ENCODE measurements around the gene GUK1.

GUK1 gene

DNA sequence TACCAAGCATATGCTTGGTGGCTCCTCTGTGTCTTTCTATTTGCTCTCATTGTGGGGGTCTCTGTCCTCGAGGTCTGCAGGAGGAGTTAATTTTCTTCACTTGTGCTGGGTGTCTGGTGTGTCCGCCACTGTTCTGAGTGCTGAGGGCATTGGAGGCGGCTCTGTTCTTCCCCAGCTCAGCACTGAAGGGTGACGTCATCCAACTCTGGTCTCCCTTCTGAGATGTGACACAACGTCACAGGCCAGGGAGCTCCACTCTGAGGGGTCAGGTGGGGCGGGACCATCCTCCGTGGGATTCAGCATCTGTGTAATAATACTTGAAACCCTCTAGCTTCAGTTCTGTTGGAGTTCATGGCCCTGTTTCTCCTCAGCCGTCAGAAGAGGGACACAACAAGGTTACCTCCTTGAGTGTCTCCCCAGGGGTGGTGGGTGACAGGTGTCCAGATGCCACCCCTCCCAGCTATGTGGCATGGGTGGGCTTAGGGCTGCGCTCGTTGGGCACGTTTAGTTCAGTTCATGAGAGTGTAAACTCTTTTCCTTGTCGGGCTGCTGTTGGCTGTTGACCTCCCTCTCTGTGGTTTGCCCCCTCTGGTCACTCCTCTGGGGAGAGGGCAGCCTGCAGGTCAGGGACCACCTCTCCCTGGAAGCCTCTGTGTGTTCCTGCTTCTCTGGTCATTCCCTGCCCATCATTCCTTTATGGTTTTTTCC, 28.6 kb downstream of the GUK1 start:
- Histone ChIP-seq H3K27me3 (ENCODE audit: insufficient read depth, low read length, poor library complexity) (no peaks in the 10 kb centered on the region), H3K9me3 (ENCODE audit: insufficient read depth, low read length, severe bottlenecking) (no peaks in the 10 kb centered on the region), H3K27ac (ENCODE audit: low read length) (no peak overlapping the region), H3K79me2 (ENCODE audit: insufficient read depth, low read length) (peaks cover 40% of the 10 kb centered on the region), H2AFZ (ENCODE audit: low read depth, low read length) (no peak overlapping the region), H3K4me1 (ENCODE audit: insufficient read depth, low read length) (peaks cover 24% of the 10 kb centered on the region), H3K9ac (ENCODE audit: low read depth, low read length) (no peak overlapping the region), H4K20me1 (ENCODE audit: insufficient read depth, low read length) (peaks cover 39% of the 10 kb centered on the region), H3K36me3 (ENCODE audit: insufficient read depth, low read length) (0 out of 2 replicates have a peak, but pooled peaks cover 2% of the 10 kb centered on the region), H3K4me2 (ENCODE audit: insufficient read depth, low read length) (no peak overlapping the region), H3K4me3 (ENCODE audit: low read depth in 1 of 2, low read length in 2 of 2) (no peak overlapping the region)
- no peak for ATAC-seq (ENCODE audit: insufficient read depth, low read depth)
- TF ChIP-seq CTCF (IDR thresholded peaks at IDR 0.05; ENCODE audit: borderline replicate concordance, extremely low read depth, low read length, poor library complexity, severe bottlenecking) (no peak), EZH2 (IDR thresholded peaks at IDR 0.05; ENCODE audit: borderline replicate concordance, low read depth, low read length, severe bottlenecking) (no peak)
- DNase-seq: no peak

DNA sequence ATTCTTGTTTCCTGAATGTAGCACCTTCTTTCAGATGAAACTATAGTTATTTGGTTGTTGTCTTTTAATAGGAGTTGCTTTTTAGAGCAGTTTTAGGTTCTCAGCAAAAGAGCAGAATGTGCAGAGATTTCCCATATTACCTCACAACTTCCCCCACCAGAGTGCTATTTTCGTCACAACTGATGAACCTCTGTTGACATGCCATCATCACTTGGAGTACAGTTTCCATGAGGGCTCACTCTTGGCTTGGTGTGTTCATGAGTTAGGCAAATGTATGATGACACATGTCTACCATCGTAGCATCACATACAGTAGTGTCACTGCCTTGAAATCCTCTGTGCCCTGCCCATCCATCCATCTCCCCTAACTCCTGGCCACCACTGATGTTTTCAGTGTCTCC, 29.3 kb downstream of the GUK1 start:
- Histone ChIP-seq H3K27ac (ENCODE audit: low read length) (no peak overlapping the region), H3K36me3 (ENCODE audit: insufficient read depth, low read length) (0 out of 2 replicates have a peak, but pooled peaks cover 2% of the 10 kb centered on the region), H3K27me3 (ENCODE audit: insufficient read depth, low read length, poor library complexity) (no peaks in the 10 kb centered on the region), H3K4me3 (ENCODE audit: low read depth in 1 of 2, low read length in 2 of 2) (no peak overlapping the region), H2AFZ (ENCODE audit: low read depth, low read length) (no peak overlapping the region), H4K20me1 (ENCODE audit: insufficient read depth, low read length) (peaks cover 42% of the 10 kb centered on the region), H3K79me2 (ENCODE audit: insufficient read depth, low read length) (peaks cover 41% of the 10 kb centered on the region), H3K4me2 (ENCODE audit: insufficient read depth, low read length) (no peak overlapping the region), H3K9me3 (ENCODE audit: insufficient read depth, low read length, severe bottlenecking) (no peaks in the 10 kb centered on the region), H3K9ac (ENCODE audit: low read depth, low read length) (no peak overlapping the region), H3K4me1 (ENCODE audit: insufficient read depth, low read length) (peaks cover 22% of the 10 kb centered on the region)
- ATAC-seq (ENCODE audit: insufficient read depth, low read depth) (no peak), DNase-seq (no peak)
- TF ChIP-seq EZH2 (IDR thresholded peaks at IDR 0.05; ENCODE audit: borderline replicate concordance, low read depth, low read length, severe bottlenecking) (no peak), CTCF (IDR thresholded peaks at IDR 0.05; ENCODE audit: borderline replicate concordance, extremely low read depth, low read length, poor library complexity, severe bottlenecking) (no peak)

- Histone ChIP-seq H3K9me3 (ENCODE audit: insufficient read depth, low read length, severe bottlenecking) (no peaks in the 10 kb centered on the region), H3K36me3 (ENCODE audit: insufficient read depth, low read length) (peaks cover 14% of the 10 kb centered on the region), H3K9ac (ENCODE audit: low read depth, low read length) (no peak overlapping the region), H3K4me1 (ENCODE audit: insufficient read depth, low read length) (peaks cover 13% of the 10 kb centered on the region), H3K79me2 (ENCODE audit: insufficient read depth, low read length) (peaks cover 47% of the 10 kb centered on the region), H3K4me2 (ENCODE audit: insufficient read depth, low read length) (no peak overlapping the region), H3K27me3 (ENCODE audit: insufficient read depth, low read length, poor library complexity) (no peaks in the 10 kb centered on the region), H4K20me1 (ENCODE audit: insufficient read depth, low read length) (peaks cover 52% of the 10 kb centered on the region), H3K27ac (ENCODE audit: low read length) (no peak overlapping the region), H3K4me3 (ENCODE audit: low read depth in 1 of 2, low read length in 2 of 2) (no peak overlapping the region), H2AFZ (ENCODE audit: low read depth, low read length) (no peak overlapping the region)
- TF ChIP-seq CTCF (IDR thresholded peaks at IDR 0.05; ENCODE audit: borderline replicate concordance, extremely low read depth, low read length, poor library complexity, severe bottlenecking) (no peak), EZH2 (IDR thresholded peaks at IDR 0.05; ENCODE audit: borderline replicate concordance, low read depth, low read length, severe bottlenecking) (no peak)
- DNase-seq: no peak
- no peak for ATAC-seq (ENCODE audit: insufficient read depth, low read depth)
These were observed 30.6 kb downstream of the GUK1 start for GRCh38 chr1:228170666-228171065.
